ENCODE data around the gene PCDHGA1. TPM values are rescaled to one million over a fixed set of nuclear protein-coding genes. Genes with fewer than 3 reads are reported as not detected.

PCDHGA1 gene
- polyA plus RNA-seq, 3 donors: not detected

- WGBS (ENCODE audit: insufficient coverage): 96% methylated on average over 9 of the region's 14 CpGs
- Mint-ChIP-seq H3K27me3 (ENCODE audit: low read depth in 3 of 3) (peaks cover 5 to 39% (median 16%) of the 10 kb centered on the region in 3 donors), H3K4me1 (peaks cover 51% of the 10 kb centered on the region), H3K27ac (peak overlapping the region in 1 of 7 donors; percentile 45), H3K36me3 (peaks cover 28 to 30% of the 10 kb centered on the region in 2 donors), H3K9me3 (peaks cover 0 to 5% (median 0%) of the 10 kb centered on the region in 7 donors), H3K4me3 (no peak overlapping the region)
- no peak overlapping the region for H2AFZ ChIP-seq (ENCODE audit: insufficient read depth, low read depth, low read length, poor library complexity, severe bottlenecking)
- peaks cover 39 to 55% of the 10 kb centered on the region in 2 donors for H3K4me1 ChIP-seq (ENCODE audit: control insufficient read depth in 1 of 2, insufficient read depth in 2 of 2, low read length in 2 of 2)
- H4K20me1 ChIP-seq (ENCODE audit: insufficient read depth, low read length): peaks cover 35% of the 10 kb centered on the region
- no peak overlapping the region for H3K9ac ChIP-seq (ENCODE audit: insufficient read depth, low read length, poor library complexity, severe bottlenecking)
- no peak for DNase-seq
- intact Hi-C loops (cut with micrococcal nuclease): no loop called here
- no peak overlapping the region for H3K4me2 ChIP-seq (replicated peaks; ENCODE audit: extremely low read depth, low read length, poor library complexity, severe bottlenecking)
- no peaks in the 10 kb centered on the region for H3K9me3 ChIP-seq (replicated peaks in 1 of 2; ENCODE audit: control insufficient read depth in 1 of 2, insufficient read depth in 1 of 2, low read length in 2 of 2)
- no peak overlapping the region for H3K27ac ChIP-seq (ENCODE audit: low read depth in 1 of 2, low read length in 2 of 2)
- peaks cover 15 to 20% of the 10 kb centered on the region in 2 donors for H3K36me3 ChIP-seq (replicated peaks in 1 of 2; ENCODE audit: control insufficient read depth in 1 of 2, insufficient read depth in 2 of 2, low read length in 2 of 2)
- peaks cover 0 to 10% of the 10 kb centered on the region in 2 donors for H3K27me3 ChIP-seq (ENCODE audit: control insufficient read depth in 2 of 2, insufficient read depth in 2 of 2, low read length in 2 of 2)
- no peak overlapping the region for H3K4me3 ChIP-seq (replicated peaks in 1 of 3; ENCODE audit: low read depth in 2 of 3, low read length in 3 of 3)
- no peak for TF ChIP-seq CTCF (IDR thresholded peaks at IDR 0.05)
- no peaks in the 10 kb centered on the region for H3K79me2 ChIP-seq (ENCODE audit: insufficient read depth, low read length)
These were observed 180.7 kb downstream of the PCDHGA1 start for GRCh38 chr5:141510850-141511601.

- peaks cover 47 to 63% of the 10 kb centered on the region in 2 donors for H3K4me1 ChIP-seq (ENCODE audit: control insufficient read depth in 1 of 2, insufficient read depth in 2 of 2, low read length in 2 of 2)
- peaks cover 0 to 10% of the 10 kb centered on the region in 2 donors for H3K27me3 ChIP-seq (ENCODE audit: control insufficient read depth in 2 of 2, insufficient read depth in 2 of 2, low read length in 2 of 2)
- TF ChIP-seq CTCF (IDR thresholded peaks at IDR 0.05): no peak
- Mint-ChIP-seq H3K9me3 (peaks cover 0 to 5% (median 0%) of the 10 kb centered on the region in 7 donors), H3K27ac (no peak overlapping the region), H3K4me1 (peaks cover 58% of the 10 kb centered on the region), H3K27me3 (ENCODE audit: low read depth in 3 of 3) (peaks cover 5 to 39% (median 16%) of the 10 kb centered on the region in 3 donors), H3K4me3 (no peak overlapping the region), H3K36me3 (peaks cover 36 to 39% of the 10 kb centered on the region in 2 donors)
- peaks cover 43% of the 10 kb centered on the region for H4K20me1 ChIP-seq (ENCODE audit: insufficient read depth, low read length)
- 82% methylated on average over 2 of the region's 4 CpGs for WGBS (ENCODE audit: insufficient coverage)
- peaks cover 3% of the 10 kb centered on the region for H3K79me2 ChIP-seq (ENCODE audit: insufficient read depth, low read length)
- peaks cover 23 to 28% of the 10 kb centered on the region in 2 donors for H3K36me3 ChIP-seq (replicated peaks in 1 of 2; ENCODE audit: control insufficient read depth in 1 of 2, insufficient read depth in 2 of 2, low read length in 2 of 2)
- intact Hi-C loops (cut with micrococcal nuclease): no loop called here
- peak overlapping the region; percentile 92 for H3K4me2 ChIP-seq (replicated peaks; ENCODE audit: extremely low read depth, low read length, poor library complexity, severe bottlenecking)
- no peak overlapping the region for H3K9ac ChIP-seq (ENCODE audit: insufficient read depth, low read length, poor library complexity, severe bottlenecking)
- H3K9me3 ChIP-seq (replicated peaks in 1 of 2; ENCODE audit: control insufficient read depth in 1 of 2, insufficient read depth in 1 of 2, low read length in 2 of 2): no peaks in the 10 kb centered on the region
- H2AFZ ChIP-seq (ENCODE audit: insufficient read depth, low read depth, low read length, poor library complexity, severe bottlenecking): no peak overlapping the region
- DNase-seq: no peak
- H3K27ac ChIP-seq (ENCODE audit: low read depth in 1 of 2, low read length in 2 of 2): no peak overlapping the region
- no peak overlapping the region for H3K4me3 ChIP-seq (replicated peaks in 1 of 3; ENCODE audit: low read depth in 2 of 3, low read length in 3 of 3)
These were observed 181.5 kb downstream of the PCDHGA1 start for GRCh38 chr5:141511771-141512325.

Data from CD14-positive monocyte (primary cell).